GM23248 (cell line): ENCODE data around the gene PRCP. TPM values are rescaled to one million over a fixed set of nuclear protein-coding genes. Genes with fewer than 3 reads are reported as not detected.

Experiments
- DNase-seq: peaks from one replicate; pipeline ENCODE4 v3.0.0-alpha.2; 2015
- H2AFZ ChIP-seq: fragments of 200-600 bp; sonication (generic); 2 replicates; pipeline ENCODE4 v1.6.1; 2016; ENCODE audit warnings: antibody characterized with exemption
- H3F3A ChIP-seq: fragments of 200-600 bp; sonication (generic); 2 replicates; pipeline ENCODE4 v1.6.1; 2016; ENCODE audit warnings: mild to moderate bottlenecking, antibody characterized with exemption, mixed run types; ENCODE audit not compliant: insufficient read depth
- H3K27ac ChIP-seq: fragments of 200-600 bp; sonication (generic); 2 replicates; pipeline ENCODE4 v1.5.1; 2016; ENCODE audit warnings: mild to moderate bottlenecking
- H3K27me3 ChIP-seq: fragments of 200-600 bp; sonication (generic); replicated peaks from 2 replicates; pipeline ENCODE4 v1.6.1; 2016; ENCODE audit warnings: mild to moderate bottlenecking; ENCODE audit not compliant: insufficient read depth
- H3K36me3 ChIP-seq: fragments of 200-600 bp; sonication (generic); 2 replicates; pipeline ENCODE4 v1.6.1; 2016; ENCODE audit warnings: low read depth, mild to moderate bottlenecking
- H3K4me1 ChIP-seq: fragments of 200-600 bp; sonication (generic); 2 replicates; pipeline ENCODE4 v1.6.1; 2016; ENCODE audit warnings: mild to moderate bottlenecking; ENCODE audit not compliant: insufficient read depth
- H3K4me2 ChIP-seq: fragments of 200-600 bp; sonication (generic); one replicate; pipeline ENCODE4 v1.6.1; 2016; ENCODE audit warnings: mild to moderate bottlenecking; ENCODE audit not compliant: unreplicated experiment
- H3K4me3 ChIP-seq: fragments of 200-600 bp; sonication (generic); 2 replicates; pipeline ENCODE4 v1.5.1; 2016; ENCODE audit warnings: mild to moderate bottlenecking
- H3K79me2 ChIP-seq: fragments of 200-600 bp; sonication (generic); 2 replicates; pipeline ENCODE4 v1.6.1; 2016; ENCODE audit warnings: mild to moderate bottlenecking; ENCODE audit not compliant: insufficient read depth
- H3K9ac ChIP-seq: fragments of 200-600 bp; sonication (generic); 2 replicates; pipeline ENCODE4 v1.6.1; 2016; ENCODE audit warnings: mild to moderate bottlenecking
- H3K9me2 ChIP-seq: fragments of 200-600 bp; sonication (generic); 2 replicates; pipeline ENCODE4 v1.6.1; 2016; ENCODE audit warnings: mixed run types, mild to moderate bottlenecking, moderate library complexity; ENCODE audit not compliant: insufficient read depth
- H3K9me3 ChIP-seq: fragments of 200-600 bp; sonication (generic); one replicate; pipeline ENCODE4 v1.6.1; 2017; ENCODE audit warnings: low read depth
- H4K20me1 ChIP-seq: fragments of 200-600 bp; sonication (generic); 2 replicates; pipeline ENCODE4 v1.6.0; 2016; ENCODE audit not compliant: insufficient read depth
- EZH2 ChIP-seq: fragments of 200-600 bp; sonication (generic); IDR thresholded peaks from 2 replicates; pipeline ENCODE4 v1.6.1; 2018; ENCODE audit warnings: antibody characterized with exemption, mild to moderate bottlenecking; ENCODE audit not compliant: insufficient read depth, poor library complexity, severe bottlenecking
- EZH2phosphoT487 ChIP-seq: fragments of 200-600 bp; sonication (generic); IDR thresholded peaks from 2 replicates; pipeline ENCODE4 v1.6.1; 2018; ENCODE audit warnings: antibody characterized with exemption, moderate library complexity, mild to moderate bottlenecking, low read depth; ENCODE audit not compliant: insufficient read depth
- WGBS, 2 experiments: methylation state at CpG; one replicate each; pipeline ENCODE4 v1.1.6; 2015 to 2017; ENCODE audit warnings: low lambda C conversion rate in 2 of 2, low coverage in 1 of 2; ENCODE audit errors: missing lambda C conversion rate in 2 of 2; 5-methylcytosine and 5-hydroxymethylcytosine counted together
- in situ Hi-C: fragments of 300-500 bp; cut with MboI; formaldehyde crosslinking; loops from 2 replicates; pipeline ENCODE4 v1.15.0; 2020
- polyA plus RNA-seq: library from polyadenylated mRNA; unstranded; fragments of >200 nt; fragmentation: Nextera tagmentation; extraction: Ambion mirVana; gene quantifications from 2 replicates; pipeline ENCODE4 v1.2.1, GENCODE V29; 2016
- total RNA-seq: library from RNA; depleted of rRNA; stranded (reverse); fragments of >200 nt; shearing (Covaris generic); gene quantifications from 2 replicates; pipeline ENCODE4 v1.2.3, GENCODE V29; 2014

The PRCP gene
- total and polyA plus RNA-seq, 2 experiments from 2014 or later: 84.1 to 85.7 TPM

DNA sequence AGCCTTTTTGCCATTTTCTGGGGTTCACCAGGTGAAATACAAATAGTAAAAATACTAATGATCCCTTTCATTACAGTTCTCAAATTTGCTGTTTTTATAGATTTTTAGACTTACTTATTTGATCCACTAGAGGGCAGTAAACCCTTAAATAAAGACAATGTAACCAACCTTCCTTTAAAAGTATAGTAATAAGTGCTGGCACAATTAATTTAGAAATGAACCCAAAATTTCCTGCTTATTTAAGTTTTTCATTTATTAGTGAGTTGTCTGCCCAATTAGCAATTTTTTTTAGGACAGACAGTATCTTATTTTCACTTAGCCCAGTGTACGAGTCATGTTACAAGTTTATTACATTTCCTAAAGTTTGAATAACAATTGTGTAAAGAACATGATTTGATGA, 6.0 kb upstream of the PRCP start:
- H2AFZ ChIP-seq: peak overlapping the region; percentile 79
- H3K4me2 ChIP-seq: peak overlapping the region; percentile 83
- WGBS, 2 experiments: 10 to 13% methylated on average over 1 of the region's 1 CpG
- H3K4me1 ChIP-seq: peaks cover 10% of the 10 kb centered on the region; the same call in 1 of the 2 replicates
- no peaks in the 10 kb centered on the region for H3F3A ChIP-seq
- peaks cover 23% of the 10 kb centered on the region; the same call in 1 of the 2 replicates for H3K79me2 ChIP-seq
- no peaks in the 10 kb centered on the region for H4K20me1 ChIP-seq
- H3K36me3 ChIP-seq: no peaks in the 10 kb centered on the region
- peak overlapping the region; percentile 58 for H3K4me3 ChIP-seq
- in situ Hi-C loops: loop anchor here (10.0 kb wide), 2 partner anchors 259 to 349 kb away; no protein-coding TSS in a partner anchor
- H3K9me2 ChIP-seq: no peaks in the 10 kb centered on the region
- H3K27me3 ChIP-seq: no peaks in the 10 kb centered on the region
- peak; percentile 80 for DNase-seq
- TF ChIP-seq EZH2phosphoT487 (no peak), EZH2 (no peak)
- H3K9ac ChIP-seq: peak overlapping the region; percentile 48
- H3K9me3 ChIP-seq: no peaks in the 10 kb centered on the region
- no peak overlapping the region for H3K27ac ChIP-seq

DNA sequence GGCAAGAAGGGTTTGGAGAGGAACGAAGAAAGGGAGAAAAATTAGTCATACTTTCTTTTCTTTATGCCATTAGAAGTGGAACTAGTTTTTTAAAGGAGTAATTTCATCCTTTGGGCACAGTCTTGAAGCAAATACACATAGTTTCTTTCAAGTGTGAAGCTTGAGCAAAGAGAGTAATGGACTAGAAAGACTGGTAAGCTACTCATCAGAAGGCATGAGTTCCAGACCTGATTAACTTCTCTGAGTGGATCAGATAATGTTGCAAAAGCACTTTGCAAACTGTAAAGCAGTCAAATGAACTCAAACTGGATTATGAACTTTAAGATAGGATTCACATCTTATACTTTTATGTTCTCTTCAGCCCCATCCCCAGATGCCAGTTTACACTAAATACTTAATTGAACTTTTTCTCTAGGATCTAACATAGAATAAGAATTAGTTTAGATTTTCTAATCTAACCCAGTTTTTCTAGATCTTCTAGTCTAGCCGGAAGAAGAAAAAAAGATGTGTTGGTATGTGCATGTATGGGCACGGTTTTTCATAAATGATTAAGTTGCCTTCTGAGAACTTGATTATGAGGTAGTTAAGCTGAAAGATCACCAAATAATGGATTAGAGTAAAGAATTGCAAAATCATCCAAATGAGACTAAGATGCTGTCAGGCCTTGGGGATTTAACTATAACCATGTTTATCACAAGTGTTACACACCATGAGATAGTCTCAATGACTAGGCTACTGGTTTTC, 3.8 kb upstream of the PRCP start:
- no peak for TF ChIP-seq EZH2phosphoT487
- no peak for TF ChIP-seq EZH2
- Histone ChIP-seq H3K9ac (no peak overlapping the region), H3K27ac (no peak overlapping the region), H3K4me3 (no peak overlapping the region), H3K36me3 (no peaks in the 10 kb centered on the region), H3K9me2 (no peaks in the 10 kb centered on the region), H2AFZ (no peak overlapping the region), H3K9me3 (no peaks in the 10 kb centered on the region), H3K27me3 (no peaks in the 10 kb centered on the region), H3F3A (no peaks in the 10 kb centered on the region), H4K20me1 (no peaks in the 10 kb centered on the region), H3K4me2 (no peak overlapping the region), H3K79me2 (peaks cover 34% of the 10 kb centered on the region), H3K4me1 (peaks cover 15% of the 10 kb centered on the region; the same call in 1 of the 2 replicates)
- DNase-seq: no peak
- WGBS, 2 experiments: 90 to 93% methylated on average over 3 of the region's 3 CpGs
- in situ Hi-C loops: loop anchor here (10.0 kb wide), 2 partner anchors 261 to 351 kb away; no protein-coding TSS in a partner anchor

DNA sequence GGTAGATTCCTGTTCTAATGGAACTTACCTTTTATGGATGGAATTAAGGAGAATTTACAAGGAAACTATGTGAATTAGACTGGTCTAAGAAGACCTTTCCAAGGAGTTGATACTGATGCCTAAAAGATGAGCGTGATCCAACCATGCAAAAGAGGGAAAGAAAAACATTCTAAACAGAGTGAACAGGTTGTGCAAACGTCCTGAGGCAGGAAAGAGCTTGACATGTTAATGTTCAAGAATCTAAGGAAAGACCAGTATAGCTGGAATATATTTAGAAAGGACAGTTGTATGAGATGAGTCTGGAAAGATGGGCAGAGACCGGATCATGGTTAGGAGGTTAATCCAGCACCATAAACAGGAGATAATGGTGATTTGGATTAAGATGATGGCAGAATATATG, 2.6 kb upstream of the PRCP start:
- H2AFZ ChIP-seq: no peak overlapping the region
- no peaks in the 10 kb centered on the region for H3F3A ChIP-seq
- H3K4me3 ChIP-seq: no peak overlapping the region
- H3K4me2 ChIP-seq: no peak overlapping the region
- no peak overlapping the region for H3K27ac ChIP-seq
- TF ChIP-seq EZH2phosphoT487 (no peak), EZH2 (no peak)
- peaks cover 40% of the 10 kb centered on the region for H3K79me2 ChIP-seq
- DNase-seq: no peak
- WGBS, 2 experiments: 78 to 80% methylated on average over 3 of the region's 3 CpGs
- in situ Hi-C loops: loop anchor here (10.0 kb wide), 2 partner anchors 262 to 352 kb away; no protein-coding TSS in a partner anchor
- no peaks in the 10 kb centered on the region for H3K36me3 ChIP-seq
- no peaks in the 10 kb centered on the region for H3K27me3 ChIP-seq
- H3K9me2 ChIP-seq: no peaks in the 10 kb centered on the region
- peaks cover 15% of the 10 kb centered on the region; the same call in 1 of the 2 replicates for H3K4me1 ChIP-seq
- no peak overlapping the region for H3K9ac ChIP-seq
- no peaks in the 10 kb centered on the region for H4K20me1 ChIP-seq
- no peaks in the 10 kb centered on the region for H3K9me3 ChIP-seq

DNA sequence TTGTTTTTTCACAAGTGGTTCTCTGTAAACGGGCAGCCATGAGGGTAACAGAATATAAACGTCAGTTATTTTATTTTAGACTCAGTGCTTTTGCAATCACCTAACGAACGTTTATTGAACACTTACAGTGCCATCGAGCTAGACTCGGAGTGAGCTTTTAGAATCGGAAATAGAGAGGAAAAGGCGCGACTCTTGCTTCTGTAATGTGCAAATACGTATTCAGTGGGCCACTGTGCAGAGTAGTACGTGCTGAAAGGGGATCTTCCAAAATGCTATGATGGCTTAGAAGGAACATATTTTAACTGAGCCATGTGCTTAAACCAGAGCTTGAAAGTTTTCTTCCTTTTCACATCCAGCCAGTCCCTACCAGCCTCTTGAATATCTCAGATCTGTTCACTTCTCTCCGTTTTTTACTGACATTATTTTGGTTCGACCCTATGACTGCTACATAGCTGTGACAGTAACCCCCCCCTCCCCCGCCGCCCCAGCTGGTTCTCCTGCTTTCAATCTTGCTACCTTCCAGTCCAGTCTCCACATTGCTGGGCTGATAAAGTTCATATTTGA, 1.8 kb upstream of the PRCP start:
- TF ChIP-seq EZH2phosphoT487: no peak
- TF ChIP-seq EZH2: no peak
- peak overlapping the region; percentile 94 for H3K4me3 ChIP-seq
- H4K20me1 ChIP-seq: no peaks in the 10 kb centered on the region
- WGBS, 2 experiments: 0 to 1% methylated on average over 15 of the region's 15 CpGs
- H3K9me2 ChIP-seq: no peaks in the 10 kb centered on the region
- H3K4me1 ChIP-seq: peaks cover 13% of the 10 kb centered on the region; the same call in 1 of the 2 replicates
- no peaks in the 10 kb centered on the region for H3K36me3 ChIP-seq
- H3K9ac ChIP-seq: peak overlapping the region; percentile 37; the same call in 1 of the 2 replicates
- H3K79me2 ChIP-seq: peaks cover 38% of the 10 kb centered on the region
- no peaks in the 10 kb centered on the region for H3K27me3 ChIP-seq
- peak overlapping the region; percentile 99 for H3K4me2 ChIP-seq
- DNase-seq: no peak
- H3K9me3 ChIP-seq: no peaks in the 10 kb centered on the region
- no peaks in the 10 kb centered on the region for H3F3A ChIP-seq
- in situ Hi-C loops: loop anchor here (10.0 kb wide), 2 partner anchors 263 to 353 kb away; no protein-coding TSS in a partner anchor
- H2AFZ ChIP-seq: peak overlapping the region; percentile 93
- H3K27ac ChIP-seq: no peak overlapping the region
